ENCODE results near the gene C11orf68.

- TF ChIP-seq GTF2F1 (IDR thresholded peaks at IDR 0.05; ENCODE audit: low read depth, low read length): no peak
- no peak for TF ChIP-seq RAD51 (IDR thresholded peaks at IDR 0.05; ENCODE audit: borderline replicate concordance, low read depth)
- TF ChIP-seq THRB (CRISPR knock-in tag; conservative IDR thresholded peaks at IDR 0.05): no peak
- no peak for TF ChIP-seq SIX5 (IDR thresholded peaks at IDR 0.05; ENCODE audit: borderline replicate concordance in 1 of 2, insufficient read depth in 1 of 2, low read depth in 1 of 2, low read length in 2 of 2)
- TF ChIP-seq POLR2AphosphoS5 (IDR thresholded peaks at IDR 0.05; ENCODE audit: control insufficient read depth, insufficient read depth, low read depth, low read length): no peak
- no peak for TF ChIP-seq PRDM10 (IDR thresholded peaks at IDR 0.05; ENCODE audit: partially characterized antibody)
- TF ChIP-seq KAT2B (IDR thresholded peaks at IDR 0.05; ENCODE audit: low read depth, low read length): no peak
- no peak for TF ChIP-seq EZH2 (IDR thresholded peaks at IDR 0.05; ENCODE audit: borderline replicate concordance, low read depth, low read length)
- TF ChIP-seq SIN3A (IDR thresholded peaks at IDR 0.05; ENCODE audit: borderline replicate concordance in 2 of 2, control insufficient read depth in 1 of 2, low read depth in 2 of 2, low read length in 2 of 2): no peak
Measured at GRCh38 chr11:65947133-65947532, 28.3 kb upstream of the C11orf68 start.
